CD4-positive, alpha-beta T cell (primary cell): ENCODE data around the gene GNG7. TPM values are rescaled to one million over a fixed set of nuclear protein-coding genes. Genes with fewer than 3 reads are reported as not detected.

ENCODE experiments used
- ATAC-seq: fragments of 200-7000 bp; cut with Tn5 transposase; one replicate; pipeline ENCODE4 v1.10.0; 2022; ENCODE audit warnings: mild to moderate bottlenecking; ENCODE audit not compliant: poor library complexity
- CTCF ChIA-PET: fragments of 350-600 bp; sonication (Branson Sonifier 250); formaldehyde crosslinking; loops from one replicate; lab custom pipeline; 2021; ENCODE audit warnings: antibody characterized with exemption, inconsistent platforms; lab: Charles Lee
- POLR2A ChIA-PET: fragments of 350-600 bp; sonication (Branson Sonifier 250); formaldehyde crosslinking; loops from one replicate; lab custom pipeline; 2021; ENCODE audit warnings: antibody characterized with exemption, inconsistent platforms; lab: Charles Lee
- DNase-seq, 14 experiments: peaks; one replicate each; pipeline ENCODE4 v3.0.0-alpha.2; 2013 to 2020; ENCODE audit warnings: mixed read lengths in 2 of 14
- H3K27ac ChIP-seq, 2 donors: one replicate each; pipeline versions ENCODE4 v1.5.1 to v1.7.0; 2013; ENCODE audit warnings: low read length in 2 of 2, low read depth in 1 of 2, mild to moderate bottlenecking in 1 of 2
- H3K27me3 ChIP-seq, 2 experiments: 1 replicate in 1 of 2; 2 replicates in 1 of 2; pipeline versions ENCODE4 v1.6.1 to v1.7.0; 2013; ENCODE audit warnings: low read length in 2 of 2, control low read depth in 1 of 2, mild to moderate bottlenecking in 1 of 2, moderate library complexity in 1 of 2; ENCODE audit not compliant: insufficient read depth in 2 of 2, control insufficient read depth in 1 of 2
- H3K36me3 ChIP-seq: one replicate; pipeline ENCODE4 v1.6.1; 2013; ENCODE audit warnings: low read length, control low read depth; ENCODE audit not compliant: insufficient read depth
- H3K4me1 ChIP-seq: one replicate; pipeline ENCODE4 v1.6.1; 2013; ENCODE audit warnings: low read length, control low read depth; ENCODE audit not compliant: insufficient read depth
- H3K4me3 ChIP-seq: one replicate; pipeline ENCODE4 v1.5.1; 2013; ENCODE audit warnings: mild to moderate bottlenecking, low read length, moderate library complexity
- H3K9me3 ChIP-seq, 2 experiments: 1 replicate in 1 of 2; 2 replicates in 1 of 2; pipeline versions ENCODE4 v1.6.1 to v1.7.0; 2013; ENCODE audit warnings: low read length in 2 of 2, mild to moderate bottlenecking in 2 of 2, control low read depth in 1 of 2, moderate library complexity in 1 of 2; ENCODE audit not compliant: control insufficient read depth in 1 of 2, insufficient read depth in 1 of 2
- H3K27ac Mint-ChIP-seq: one replicate; pipeline ENCODE4 v1.8.0; 2020; ENCODE audit warnings: mixed read lengths
- H3K27me3 Mint-ChIP-seq: one replicate; pipeline ENCODE4 v1.8.0; 2021; ENCODE audit warnings: mixed read lengths
- H3K36me3 Mint-ChIP-seq: one replicate; pipeline ENCODE4 v1.8.0; 2021; ENCODE audit warnings: low read depth, mixed read lengths
- H3K4me1 Mint-ChIP-seq: one replicate; pipeline ENCODE4 v1.8.0; 2021; ENCODE audit warnings: low read depth, mixed read lengths
- H3K4me3 Mint-ChIP-seq: one replicate; pipeline ENCODE4 v1.8.0; 2020; ENCODE audit warnings: mild to moderate bottlenecking, mixed read lengths
- H3K9me3 Mint-ChIP-seq: one replicate; pipeline ENCODE4 v1.8.0; 2020; ENCODE audit warnings: mixed read lengths
- CTCF ChIP-seq: fragments of 200-600 bp; IDR thresholded peaks from one replicate; pipeline ENCODE4 v1.8.0; 2022; ENCODE audit warnings: antibody characterized with exemption, mild to moderate bottlenecking
- intact Hi-C, 2 experiments: fragments of 100-400 bp; cut with DNase I in 1 of 2; cut with micrococcal nuclease in 1 of 2; formaldehyde crosslinking; loops; one replicate each; pipeline versions ENCODE4 v1.15.1 to v1.9.0; 2023 to 2025; cut with DNase I, micrococcal nuclease
- total RNA-seq, 174 experiments: library from RNA in 2 of 174; stranded (reverse) in 2 of 174; gene quantifications; one replicate each; pipeline ENCODE4 v1.2.3 and lab custom pipeline; 2021 to 2026

Gene GNG7
- total RNA-seq, 2 experiments from 2014 or later: 5.2 to 5.7 TPM

DNA sequence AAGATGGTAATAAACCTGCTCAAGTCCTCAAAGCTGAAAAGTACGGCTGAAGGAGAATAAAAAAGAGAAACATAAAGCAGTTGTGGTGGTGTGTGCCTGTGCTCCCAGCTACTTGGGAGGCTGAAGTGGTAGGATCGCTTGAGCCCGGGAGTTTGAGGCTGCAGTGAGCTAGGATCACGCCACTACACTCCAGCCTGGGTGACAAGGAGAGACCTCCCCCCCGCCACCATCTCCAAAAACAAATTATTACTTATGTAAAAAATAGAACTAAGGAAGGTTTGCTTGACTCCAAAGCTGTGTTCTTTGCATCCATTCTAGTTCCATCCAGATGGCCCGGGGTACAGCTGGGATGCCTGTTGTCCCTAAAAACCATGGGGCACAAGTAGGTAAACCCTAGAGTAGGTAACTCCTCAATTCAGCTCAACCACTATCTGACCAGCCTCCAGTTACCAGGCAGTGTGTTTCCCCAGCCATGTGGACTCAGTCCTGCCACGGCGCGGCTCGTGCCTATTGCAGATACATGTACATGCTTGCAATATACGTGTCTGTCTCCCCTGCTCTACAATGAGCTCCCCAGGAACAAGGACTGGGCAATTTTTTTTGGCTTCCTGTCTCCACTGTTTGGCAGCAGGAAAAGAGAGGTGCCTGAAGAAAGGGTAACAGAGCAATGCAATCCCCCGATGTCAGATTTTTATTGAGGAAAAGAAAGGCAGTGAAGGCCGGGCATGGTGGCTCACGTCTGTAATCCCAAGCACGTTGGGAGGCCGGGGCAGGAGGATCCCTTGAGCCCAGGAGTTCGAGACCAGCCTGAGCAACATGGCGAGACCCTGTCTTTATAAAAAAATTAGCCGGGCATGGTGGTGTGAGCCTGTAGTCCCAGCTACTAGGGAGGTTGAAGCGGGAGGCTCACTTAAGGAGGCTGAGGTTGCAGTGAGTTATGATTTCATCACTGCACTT, 101.3 kb downstream of the GNG7 start:
- Histone ChIP-seq H3K9me3 (no peaks in the 10 kb centered on the region), H3K4me1 (peaks cover 16% of the 10 kb centered on the region), H3K27me3 (no peaks in the 10 kb centered on the region), H3K27ac (no peak overlapping the region), H3K36me3 (no peaks in the 10 kb centered on the region), H3K4me3 (no peak overlapping the region)
- TF ChIP-seq CTCF: no peak
- no peaks in the 10 kb centered on the region for H3K9me3 Mint-ChIP-seq
- intact Hi-C loops: no loop called here
- H3K27me3 Mint-ChIP-seq: no peaks in the 10 kb centered on the region
- H3K36me3 Mint-ChIP-seq: no peaks in the 10 kb centered on the region
- ChIA-PET POLR2A (interaction anchor here (2.0 to 3.6 kb wide), 3 partner anchors 9 to 124 kb away, joined by 7 to 118 read pairs (median 21); partner anchors contain the start of gene GADD45B), CTCF (interaction anchor here (1.3 to 3.6 kb wide), 2 partner anchors 10 to 36 kb away, joined by 3 to 24 read pairs; no protein-coding TSS in a partner anchor)
- peaks cover 13% of the 10 kb centered on the region for H3K4me1 Mint-ChIP-seq
- DNase-seq (no peak), ATAC-seq (no peak)
- peak overlapping the region; percentile 62 for H3K27ac Mint-ChIP-seq
- peak overlapping the region; percentile 20 for H3K4me3 Mint-ChIP-seq

GRCh38 chr19:2594319-2594718, 108.2 kb downstream of the GNG7 start:
- Mint-ChIP-seq H3K36me3 (no peaks in the 10 kb centered on the region), H3K4me1 (peaks cover 9% of the 10 kb centered on the region), H3K27ac (peak overlapping the region; percentile 22), H3K4me3 (no peak overlapping the region), H3K9me3 (no peaks in the 10 kb centered on the region), H3K27me3 (no peaks in the 10 kb centered on the region)
- H3K4me1 ChIP-seq: peaks cover 7% of the 10 kb centered on the region
- H3K27ac ChIP-seq: no peak overlapping the region
- TF ChIP-seq CTCF: no peak
- H3K36me3 ChIP-seq: no peaks in the 10 kb centered on the region
- intact Hi-C loops: no loop called here
- ATAC-seq: no peak
- ChIA-PET POLR2A (no interaction called here), CTCF (no interaction called here)
- no peak for DNase-seq
- no peaks in the 10 kb centered on the region for H3K27me3 ChIP-seq
- no peaks in the 10 kb centered on the region for H3K9me3 ChIP-seq
- H3K4me3 ChIP-seq: no peak overlapping the region

DNA sequence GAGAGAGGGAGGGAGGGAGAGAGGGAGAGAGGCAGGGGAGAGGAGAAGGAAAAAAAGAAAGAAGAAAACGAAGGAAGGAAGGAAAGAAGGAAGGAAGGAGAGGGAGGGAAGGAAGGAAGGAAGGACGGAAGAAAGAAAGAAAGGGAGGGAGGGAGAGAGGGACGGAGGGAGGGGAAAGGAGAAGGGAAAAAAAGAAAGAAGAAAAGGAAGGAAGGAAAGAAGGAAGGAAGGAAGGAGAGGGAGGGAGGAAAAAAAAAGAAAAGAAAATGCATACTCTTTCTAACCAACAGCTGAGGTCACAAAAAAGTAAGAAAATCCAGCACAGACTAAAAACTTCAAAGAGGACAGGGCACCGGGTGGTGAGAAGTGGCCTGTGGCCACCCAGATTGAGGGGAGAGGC, 109.7 kb downstream of the GNG7 start:
- Mint-ChIP-seq H3K4me3 (no peak overlapping the region), H3K27ac (no peak overlapping the region), H3K4me1 (no peaks in the 10 kb centered on the region), H3K9me3 (no peaks in the 10 kb centered on the region), H3K27me3 (no peaks in the 10 kb centered on the region), H3K36me3 (no peaks in the 10 kb centered on the region)
- H3K4me3 ChIP-seq: no peak overlapping the region
- DNase-seq (no peak), ATAC-seq (no peak)
- no peak for TF ChIP-seq CTCF
- no peaks in the 10 kb centered on the region for H3K9me3 ChIP-seq
- H3K27ac ChIP-seq: no peak overlapping the region
- no peaks in the 10 kb centered on the region for H3K36me3 ChIP-seq
- no peaks in the 10 kb centered on the region for H3K27me3 ChIP-seq
- intact Hi-C loops: no loop called here
- CTCF ChIA-PET: interaction anchor here (0.9 kb wide), 1 partner anchor 18 kb away, joined by 3 read pairs; no protein-coding TSS in a partner anchor
- H3K4me1 ChIP-seq: no peaks in the 10 kb centered on the region
- POLR2A ChIA-PET: no interaction called here
